KBM-7 (cell line): ENCODE results near the gene STXBP5.
A peak's percentile ranks its signal among the peaks of the same experiment; 100 is the strongest.

ENCODE experiments used
- DNase-seq: peaks from one replicate; pipeline ENCODE4 v3.0.0-alpha.2; 2015
- in situ Hi-C: fragments of 300-500 bp; cut with MboI; formaldehyde crosslinking; loops from 2 replicates; pipeline ENCODE4 v1.14.3; 2020; ENCODE audit warnings: low sequenced_read_pairs, low pct_unique_long_range_greater_than_20kb, mixed read lengths

Gene STXBP5

GRCh38 chr6:147176795-147177194 is 27.4 kb upstream of the STXBP5 start:
- in situ Hi-C loops: no loop called here
- no peak for DNase-seq

- in situ Hi-C loops: no loop called here
- DNase-seq: no peak
Observed at GRCh38 chr6:147177286-147177685, 26.9 kb upstream of the STXBP5 start.

DNA sequence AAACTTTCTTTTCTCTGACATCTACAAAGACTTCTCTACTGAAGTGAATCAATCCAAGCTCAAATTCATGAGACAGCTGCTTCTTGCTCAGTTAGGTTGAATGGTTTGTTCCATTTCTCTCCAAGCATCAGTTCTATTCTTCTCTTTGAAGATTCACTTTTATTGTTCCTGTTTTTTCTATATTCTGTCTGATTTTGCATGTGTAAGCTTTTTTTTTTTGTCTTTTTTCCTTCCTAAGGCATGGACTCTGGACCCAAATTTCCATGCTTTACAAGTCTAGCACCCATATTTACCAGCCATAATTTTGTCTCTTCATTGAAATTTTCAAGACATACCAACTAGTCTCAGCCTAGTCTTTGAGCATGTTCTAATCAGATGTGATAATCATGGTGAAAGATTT is 25.9 kb upstream of the STXBP5 start:
- in situ Hi-C loops: no loop called here
- no peak for DNase-seq

DNA sequence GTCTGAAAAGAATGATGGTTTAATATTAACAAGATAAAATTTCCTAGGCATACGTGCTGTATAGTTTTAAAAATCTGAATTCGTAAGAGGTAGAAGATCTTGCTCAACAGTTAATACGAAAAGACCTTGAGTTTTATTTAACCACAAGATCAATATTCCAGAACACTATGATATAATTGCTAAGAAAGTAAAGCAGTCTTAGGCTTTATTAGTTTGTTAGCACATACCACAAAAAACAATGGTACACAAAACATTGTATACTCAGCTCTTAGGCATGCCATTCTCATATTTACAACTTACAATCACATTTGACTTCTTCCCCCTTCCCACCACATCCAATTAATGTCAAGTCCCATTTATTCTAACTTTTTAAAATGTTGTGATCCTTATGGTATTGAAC is 24.4 kb upstream of the STXBP5 start:
- DNase-seq: no peak
- in situ Hi-C loops: no loop called here

DNA sequence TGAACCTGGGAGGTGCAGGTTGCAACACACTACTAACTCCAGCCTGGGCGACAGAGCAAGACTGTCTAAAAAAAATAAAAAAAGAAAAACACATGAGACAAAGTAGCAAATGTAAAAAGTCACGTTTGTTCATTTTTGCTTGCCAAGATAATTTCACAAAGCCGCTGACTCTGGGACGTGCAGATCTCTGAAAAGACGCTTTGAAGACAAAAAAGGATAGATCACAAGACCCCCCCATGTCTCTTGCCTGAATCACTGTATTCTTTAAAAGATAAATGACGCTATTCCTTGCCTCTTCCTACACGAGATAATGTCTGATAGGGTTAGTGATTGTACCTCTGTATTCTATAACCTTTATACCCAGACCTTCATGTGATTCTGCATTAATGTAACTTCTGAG is 23.3 kb upstream of the STXBP5 start:
- in situ Hi-C loops: no loop called here
- no peak for DNase-seq

DNA sequence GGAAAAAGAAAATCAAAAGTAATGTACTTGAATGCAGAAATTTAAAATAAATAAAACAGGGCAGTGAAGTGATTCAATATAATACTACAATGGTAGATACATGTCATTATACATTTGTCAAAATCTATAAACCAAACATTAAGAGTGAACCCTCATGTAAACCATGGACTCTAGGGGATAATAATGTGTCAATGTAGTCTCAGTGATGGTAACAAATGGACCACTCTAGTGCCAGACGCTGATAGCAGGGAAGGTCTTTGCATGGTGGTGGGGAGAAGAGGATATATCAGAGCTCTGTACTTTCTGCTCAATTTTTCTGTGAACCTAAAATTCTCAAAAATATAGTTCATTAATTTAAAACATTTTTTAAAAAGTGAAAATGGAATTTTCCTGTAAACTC is 19.8 kb upstream of the STXBP5 start:
- in situ Hi-C loops: no loop called here
- no peak for DNase-seq

GRCh38 chr6:147185216-147185615 is 19.0 kb upstream of the STXBP5 start:
- DNase-seq: no peak
- in situ Hi-C loops: no loop called here

DNA sequence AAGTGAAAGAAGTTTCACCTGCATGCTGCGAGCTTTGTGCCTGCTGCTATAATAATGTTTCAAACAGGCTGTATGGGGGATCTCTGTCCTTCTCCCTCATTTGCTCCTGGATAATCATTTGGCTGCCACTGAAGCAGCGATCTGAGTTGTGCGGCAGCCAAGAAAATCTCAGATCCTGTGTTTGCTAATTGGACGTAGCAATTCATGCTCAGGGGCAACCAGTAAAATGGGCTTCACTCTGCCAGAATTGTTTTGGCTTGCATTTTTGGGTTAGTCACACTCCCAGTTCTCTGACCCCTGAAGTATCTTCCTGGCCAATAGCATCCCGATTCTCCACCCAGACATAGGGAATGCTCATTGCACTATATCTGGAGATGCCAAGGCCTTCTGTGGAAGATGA is 13.7 kb upstream of the STXBP5 start:
- in situ Hi-C loops: no loop called here
- no peak for DNase-seq

- DNase-seq: no peak
- in situ Hi-C loops: no loop called here
Observed at GRCh38 chr6:147192278-147192911, 11.8 kb upstream of the STXBP5 start.

DNA sequence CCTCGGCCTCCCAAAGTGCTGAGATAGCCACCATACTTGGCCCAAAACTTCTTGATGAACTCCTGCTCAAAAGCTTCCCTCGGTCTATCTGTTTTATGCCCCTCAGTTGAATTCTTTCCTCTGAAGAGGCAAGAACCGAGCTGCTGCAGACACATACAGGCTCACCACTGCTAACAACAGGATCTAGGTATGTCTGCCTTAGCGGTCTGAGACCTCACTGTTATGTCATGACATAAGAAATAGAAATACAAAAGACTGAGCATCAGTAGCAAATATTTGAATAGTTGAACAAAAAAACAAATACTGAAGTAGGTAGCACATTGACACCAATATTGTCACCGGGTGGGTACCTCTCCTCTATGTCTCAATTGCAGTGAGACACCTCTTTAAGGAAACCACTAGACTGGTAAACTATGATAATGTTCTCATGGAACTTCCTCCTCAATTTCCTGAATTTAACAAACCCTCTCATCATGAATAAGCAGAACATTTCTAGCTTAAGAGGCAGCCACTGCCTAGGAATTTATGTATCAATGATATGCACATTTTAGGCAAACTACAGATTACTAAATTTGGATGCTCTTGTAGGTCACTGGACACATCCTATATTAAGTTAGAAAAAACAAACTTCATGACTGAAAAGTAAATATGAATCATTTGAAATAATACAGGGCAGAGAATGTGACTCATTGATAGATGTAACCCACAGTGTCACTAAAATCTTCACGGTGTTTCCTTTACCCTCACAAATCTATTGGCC is 9.4 kb upstream of the STXBP5 start:
- peak; percentile 71 for DNase-seq
- in situ Hi-C loops: no loop called here

DNA sequence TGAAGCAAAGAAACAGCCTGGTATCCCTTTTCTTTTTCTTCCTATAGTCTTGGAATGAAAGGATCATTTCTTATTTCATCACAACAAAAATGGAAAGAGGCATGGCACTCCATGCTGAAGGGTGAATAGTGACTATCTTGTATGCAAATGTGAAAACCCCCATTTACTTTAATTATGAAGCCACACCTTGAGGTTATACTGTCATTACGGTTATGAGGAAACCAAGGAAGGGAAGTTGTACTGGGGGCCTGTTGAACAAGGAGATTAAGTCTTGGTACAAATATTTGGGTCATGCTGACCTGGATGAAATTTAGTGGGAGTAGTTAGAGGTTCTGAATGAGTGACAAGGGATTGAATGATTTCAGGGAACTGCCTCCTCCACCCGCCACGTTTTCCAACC is 8.7 kb upstream of the STXBP5 start:
- peak; percentile 5 for DNase-seq
- in situ Hi-C loops: no loop called here

GRCh38 chr6:147195987-147196386 is 8.2 kb upstream of the STXBP5 start:
- DNase-seq: no peak
- in situ Hi-C loops: no loop called here

DNA sequence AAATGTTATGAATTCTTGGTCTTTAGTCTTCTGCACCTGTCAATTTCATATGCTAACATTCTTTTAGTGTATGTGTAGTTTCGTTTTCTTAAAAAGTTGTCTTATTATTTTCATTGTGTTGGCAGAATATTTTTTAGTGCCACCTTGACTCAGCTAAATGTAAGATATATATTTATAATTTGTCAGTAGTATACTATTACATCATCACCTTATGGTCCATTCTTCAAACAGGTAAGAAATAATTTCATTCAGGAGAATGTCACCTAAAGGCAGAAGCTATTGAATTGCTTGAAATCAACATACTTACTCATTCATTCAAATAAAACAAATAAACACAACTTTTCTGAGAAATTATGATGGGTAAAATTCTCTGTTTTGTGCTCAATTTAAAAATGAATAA is 3.5 kb upstream of the STXBP5 start:
- DNase-seq: no peak
- in situ Hi-C loops: no loop called here

DNA sequence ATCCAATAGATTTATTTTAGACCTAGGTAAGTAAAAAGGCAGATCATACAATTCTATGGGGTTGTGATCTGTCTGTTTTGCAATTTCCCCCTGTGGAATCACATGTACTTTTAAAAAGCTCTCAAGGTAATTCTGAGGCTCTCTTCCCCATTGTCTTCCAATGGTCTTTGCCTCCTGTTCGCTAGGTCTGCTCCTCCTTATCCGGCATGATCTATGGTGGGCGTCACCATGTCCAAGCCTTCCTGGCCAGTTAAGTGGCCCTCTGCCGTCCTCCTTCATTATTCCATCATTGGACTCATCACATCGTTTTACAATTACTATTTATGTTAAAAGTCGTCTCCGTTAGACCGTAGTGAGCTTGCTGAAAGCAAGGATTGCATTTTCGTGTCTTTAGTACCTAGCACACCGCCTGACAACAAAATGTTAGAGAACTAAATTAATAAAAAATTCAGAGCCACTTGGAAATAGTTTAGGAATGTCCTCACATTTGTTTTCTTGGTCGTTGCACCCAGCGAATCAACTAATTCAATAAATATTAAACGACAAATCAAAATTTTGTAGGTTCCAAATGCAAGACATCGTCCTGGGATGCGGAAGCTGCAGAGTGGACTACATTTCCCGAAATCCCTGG is 2.2 kb upstream of the STXBP5 start:
- peak; percentile 74 for DNase-seq

DNA sequence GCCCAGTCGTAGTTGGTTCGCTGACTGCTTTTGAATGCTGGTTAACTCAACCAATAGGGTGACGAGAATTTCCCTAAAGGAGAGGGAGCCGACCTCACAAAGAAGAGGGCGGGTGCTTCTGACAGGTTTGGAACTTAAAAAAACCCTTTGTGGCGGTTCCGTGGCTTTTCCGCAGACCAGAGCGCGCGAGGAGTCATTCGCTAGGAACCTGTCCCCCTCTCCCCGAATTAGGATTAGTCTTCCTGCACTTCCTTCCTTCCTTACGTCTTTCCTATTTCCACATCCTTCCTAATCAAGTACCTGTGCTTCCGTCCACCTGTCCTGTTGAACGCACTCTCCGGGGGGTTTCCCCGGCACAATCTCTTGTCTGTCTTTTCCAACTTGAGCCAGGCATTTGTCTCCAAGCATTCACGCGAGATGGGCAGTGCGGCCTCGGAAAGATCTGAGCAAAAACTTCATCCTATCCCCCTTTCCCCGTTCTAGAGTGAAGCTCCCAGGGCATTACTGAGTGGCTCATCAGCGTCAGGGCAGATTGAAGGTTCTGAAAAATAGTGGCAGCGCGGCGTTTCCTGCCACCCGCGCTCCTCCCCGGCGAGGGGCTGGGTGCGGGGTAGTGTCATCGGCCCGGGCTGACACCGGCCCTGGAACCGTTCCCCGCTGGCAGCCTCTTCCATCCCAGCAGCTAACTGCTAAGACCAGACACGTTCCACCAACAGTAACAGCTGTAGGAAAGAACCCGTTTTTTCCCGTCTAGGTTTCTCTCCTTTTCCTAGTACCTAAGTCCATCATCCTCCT is 1.5 kb upstream of the STXBP5 start:
- peak; percentile 94 for DNase-seq
- in situ Hi-C loops: no loop called here

More for the DNA sequence above, 2.2 kb upstream of the STXBP5 start:
- in situ Hi-C loops: no loop called here

DNA sequence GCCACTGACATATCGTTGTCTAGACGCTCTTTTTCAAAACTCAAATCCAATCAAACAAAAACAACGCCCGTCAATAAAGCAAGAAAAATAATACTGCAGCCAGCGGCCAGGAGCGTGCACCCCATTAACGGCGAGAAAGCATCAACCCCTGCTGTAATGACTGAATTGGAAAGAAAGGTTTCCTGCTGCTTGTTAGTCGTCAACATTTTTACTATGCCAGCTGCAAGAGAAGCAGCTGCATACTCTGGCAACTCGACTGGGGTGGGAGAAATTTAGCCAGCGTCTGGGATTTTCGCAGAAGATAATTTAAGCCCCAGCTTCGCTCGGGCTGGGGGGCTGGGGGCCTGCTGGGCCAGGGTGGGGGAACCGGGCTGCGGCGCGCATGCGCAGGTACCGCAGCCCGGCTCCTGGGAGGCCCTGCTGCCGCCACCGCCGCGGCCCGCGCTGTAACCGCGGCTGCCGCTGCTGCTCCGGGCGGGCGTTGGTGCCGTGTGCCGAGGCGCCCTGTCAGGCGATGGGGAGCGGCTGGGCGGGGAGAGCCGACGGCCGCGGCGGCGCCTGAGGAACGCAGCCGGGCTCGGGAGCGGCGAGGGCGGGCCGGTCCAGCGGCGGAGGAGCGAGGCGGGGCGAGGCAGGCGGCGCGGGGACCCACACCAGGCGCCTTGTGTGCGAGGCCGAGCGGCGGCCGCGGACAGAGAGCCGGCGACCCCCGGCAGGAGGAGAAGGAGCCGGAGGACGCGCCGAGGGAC is 732 bp upstream of the STXBP5 start:
- in situ Hi-C loops: no loop called here
- peak; percentile 69 for DNase-seq

DNA sequence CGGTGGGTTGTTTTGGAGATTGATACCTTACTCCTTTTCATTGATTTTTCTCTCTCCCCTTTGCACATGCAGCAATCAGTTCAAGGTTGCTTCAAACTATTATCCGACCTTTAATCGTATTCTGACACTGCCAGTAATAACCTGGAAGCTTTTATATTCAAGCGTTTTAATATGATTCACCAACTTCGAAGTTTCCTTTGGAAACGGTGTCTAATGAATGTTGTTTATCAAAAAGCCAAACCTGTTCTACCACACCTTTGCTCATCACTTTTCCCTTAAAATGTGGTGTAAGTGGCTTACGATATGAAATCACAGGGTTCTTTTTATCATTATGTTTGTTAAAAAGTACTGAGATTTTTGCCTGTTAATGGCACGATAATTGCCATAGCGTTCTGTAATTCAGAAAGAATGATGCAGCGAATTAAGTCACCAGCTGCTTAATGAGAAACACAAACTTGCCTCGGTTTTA is 660 bp downstream of the STXBP5 start:
- DNase-seq: no peak
- in situ Hi-C loops: no loop called here

DNA sequence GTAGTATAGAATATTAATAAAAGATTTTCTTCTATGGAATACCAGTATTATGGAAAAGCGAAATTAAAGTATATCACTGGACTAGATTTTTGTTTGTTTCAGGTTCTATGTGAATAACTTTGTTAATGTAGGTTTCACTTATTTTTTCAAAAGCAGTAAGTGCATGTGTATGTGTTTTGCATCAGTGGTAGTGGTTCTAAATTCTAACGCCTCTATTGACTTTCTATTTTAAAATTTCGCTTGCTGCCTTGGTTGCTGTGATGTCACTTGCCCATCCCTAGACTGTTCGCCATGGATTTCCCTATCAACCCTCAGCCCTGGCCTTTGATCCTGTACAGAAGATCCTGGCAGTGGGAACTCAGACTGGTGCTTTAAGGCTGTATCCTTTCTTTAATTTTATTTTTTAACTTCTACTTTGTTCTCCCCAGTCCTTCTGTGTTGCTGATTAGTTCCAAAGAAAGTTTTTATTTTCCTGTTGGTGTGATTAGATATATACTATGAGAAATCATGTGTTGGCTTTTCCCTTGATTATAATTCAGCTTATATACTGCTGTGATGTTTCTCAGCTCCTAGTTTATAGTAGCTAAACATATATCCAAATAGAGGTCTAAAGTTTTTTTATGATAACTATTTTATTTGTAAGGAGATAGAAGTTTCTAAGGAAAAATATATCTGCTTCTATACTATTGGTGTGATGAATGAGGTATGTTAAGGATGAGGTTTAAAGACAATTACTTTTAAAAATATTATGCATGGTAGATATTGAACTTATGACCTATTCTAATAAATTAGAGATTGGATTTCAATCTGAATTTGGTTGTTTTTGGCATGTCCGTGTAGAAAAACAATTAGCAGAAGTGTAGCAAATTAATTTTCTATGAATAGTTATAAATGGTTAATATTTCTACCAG is 1.7 kb downstream of the STXBP5 start:
- in situ Hi-C loops: no loop called here
- no peak for DNase-seq
